Activated naive CD4-positive, alpha-beta T cell treated with anti-CD3 and anti-CD28 coated beads, Interleukin-2, amount 50 U/mL, for 24 hours (primary cell): ENCODE measurements around the gene GARIN5B.
A peak's percentile ranks its signal among the peaks of the same experiment; 100 is the strongest.

Experiments
- H3K27ac Mint-ChIP-seq: one replicate; pipeline ENCODE4 v1.8.0; 2021; ENCODE audit warnings: mild to moderate bottlenecking, mixed read lengths
- H3K27me3 Mint-ChIP-seq: one replicate; pipeline ENCODE4 v1.8.0; 2021; ENCODE audit warnings: mixed read lengths
- H3K36me3 Mint-ChIP-seq: one replicate; pipeline ENCODE4 v1.8.0; 2021; ENCODE audit warnings: mixed read lengths
- H3K4me1 Mint-ChIP-seq: one replicate; pipeline ENCODE4 v1.8.0; 2021; ENCODE audit warnings: mixed read lengths
- H3K4me3 Mint-ChIP-seq: one replicate; pipeline ENCODE4 v1.8.0; 2021; ENCODE audit warnings: mild to moderate bottlenecking, mixed read lengths
- H3K9me3 Mint-ChIP-seq: one replicate; pipeline ENCODE4 v1.8.0; 2021; ENCODE audit warnings: mixed read lengths

Gene GARIN5B

GRCh38 chr19:55392820-55393761 lies 30.0 kb upstream of the GARIN5B start:
- Mint-ChIP-seq H3K27me3 (no peaks in the 10 kb centered on the region), H3K4me3 (no peak overlapping the region), H3K36me3 (peaks cover 11% of the 10 kb centered on the region), H3K27ac (no peak overlapping the region), H3K9me3 (no peaks in the 10 kb centered on the region), H3K4me1 (peaks cover 26% of the 10 kb centered on the region)

DNA sequence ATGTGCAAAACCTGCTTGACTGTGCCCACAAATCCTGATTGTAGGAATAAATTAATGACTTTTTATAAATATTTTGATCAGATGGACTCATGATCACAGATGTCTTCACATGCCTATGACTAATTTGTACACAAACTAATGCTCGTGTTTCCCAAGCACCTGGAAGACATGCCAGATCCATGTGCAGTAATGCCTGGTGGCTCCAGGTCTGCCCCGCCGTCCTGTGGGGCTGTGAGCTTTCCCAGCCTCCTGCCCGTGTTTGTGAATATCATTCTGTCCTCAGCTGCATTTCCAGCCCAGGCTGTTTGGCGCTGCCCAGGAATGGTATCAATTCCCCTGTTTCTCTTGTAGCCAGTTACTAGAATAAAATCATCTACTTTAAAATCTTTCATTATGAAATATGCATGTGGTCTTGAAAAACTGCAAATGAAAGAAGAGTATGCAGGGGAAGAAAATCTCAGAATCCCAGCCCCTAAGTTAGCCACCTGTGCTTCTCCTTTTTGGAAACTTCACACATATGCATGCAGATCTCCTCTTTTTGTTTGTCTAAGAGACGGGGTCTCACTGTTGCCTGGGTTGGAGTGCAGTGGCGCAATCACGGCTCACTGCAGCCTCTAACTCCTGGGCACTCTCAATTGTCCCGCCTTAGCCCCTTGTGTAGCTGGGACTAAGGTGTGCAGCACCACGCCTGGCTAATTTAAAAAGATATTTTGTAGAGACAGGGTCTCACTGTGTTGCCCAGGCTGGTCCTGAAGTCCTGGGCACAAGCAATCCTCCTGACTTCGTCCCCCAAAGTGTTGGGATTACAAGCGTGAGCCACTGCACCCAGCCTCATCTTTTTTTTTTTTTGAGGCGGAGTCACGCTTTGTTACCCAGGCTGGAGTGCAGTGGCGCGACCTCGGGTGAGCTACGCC lies 28.9 kb upstream of the GARIN5B start:
- Mint-ChIP-seq H3K9me3 (no peaks in the 10 kb centered on the region), H3K36me3 (peaks cover 16% of the 10 kb centered on the region), H3K4me3 (no peak overlapping the region), H3K4me1 (peaks cover 30% of the 10 kb centered on the region), H3K27ac (no peak overlapping the region), H3K27me3 (no peaks in the 10 kb centered on the region)

GRCh38 chr19:55391191-55391670 lies 28.2 kb upstream of the GARIN5B start:
- H3K27ac Mint-ChIP-seq, result no peak overlapping the region
- no peaks in the 10 kb centered on the region for H3K27me3 Mint-ChIP-seq
- H3K36me3 Mint-ChIP-seq, result peaks cover 23% of the 10 kb centered on the region
- no peak overlapping the region for H3K4me3 Mint-ChIP-seq
- H3K9me3 Mint-ChIP-seq, result no peaks in the 10 kb centered on the region
- peaks cover 34% of the 10 kb centered on the region for H3K4me1 Mint-ChIP-seq

DNA sequence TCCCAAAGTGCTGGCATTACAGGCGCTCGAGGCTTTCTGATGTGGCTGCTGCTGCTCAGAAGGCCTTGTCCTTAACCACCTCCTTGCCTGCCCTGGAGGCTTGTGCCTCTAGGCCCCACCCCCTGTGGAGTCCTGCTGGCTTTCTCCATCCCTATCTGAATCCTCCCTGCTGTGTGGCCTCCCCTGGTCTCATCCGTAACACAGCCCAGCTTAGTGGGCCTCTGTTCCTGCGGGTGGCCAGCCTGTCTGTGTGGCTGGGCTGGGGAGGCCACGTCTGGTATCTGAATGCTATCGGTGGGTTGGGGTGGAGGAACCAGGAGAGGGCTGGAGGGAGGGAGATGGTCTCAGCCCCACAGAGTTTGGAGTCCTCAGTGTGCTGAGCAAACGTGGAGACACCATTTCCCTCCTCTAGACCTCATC lies 27.4 kb upstream of the GARIN5B start:
- Mint-ChIP-seq H3K9me3 (no peaks in the 10 kb centered on the region), H3K4me1 (peaks cover 34% of the 10 kb centered on the region), H3K36me3 (peaks cover 29% of the 10 kb centered on the region), H3K27ac (peak overlapping the region; percentile 78), H3K4me3 (peak overlapping the region; percentile 52), H3K27me3 (no peaks in the 10 kb centered on the region)

DNA sequence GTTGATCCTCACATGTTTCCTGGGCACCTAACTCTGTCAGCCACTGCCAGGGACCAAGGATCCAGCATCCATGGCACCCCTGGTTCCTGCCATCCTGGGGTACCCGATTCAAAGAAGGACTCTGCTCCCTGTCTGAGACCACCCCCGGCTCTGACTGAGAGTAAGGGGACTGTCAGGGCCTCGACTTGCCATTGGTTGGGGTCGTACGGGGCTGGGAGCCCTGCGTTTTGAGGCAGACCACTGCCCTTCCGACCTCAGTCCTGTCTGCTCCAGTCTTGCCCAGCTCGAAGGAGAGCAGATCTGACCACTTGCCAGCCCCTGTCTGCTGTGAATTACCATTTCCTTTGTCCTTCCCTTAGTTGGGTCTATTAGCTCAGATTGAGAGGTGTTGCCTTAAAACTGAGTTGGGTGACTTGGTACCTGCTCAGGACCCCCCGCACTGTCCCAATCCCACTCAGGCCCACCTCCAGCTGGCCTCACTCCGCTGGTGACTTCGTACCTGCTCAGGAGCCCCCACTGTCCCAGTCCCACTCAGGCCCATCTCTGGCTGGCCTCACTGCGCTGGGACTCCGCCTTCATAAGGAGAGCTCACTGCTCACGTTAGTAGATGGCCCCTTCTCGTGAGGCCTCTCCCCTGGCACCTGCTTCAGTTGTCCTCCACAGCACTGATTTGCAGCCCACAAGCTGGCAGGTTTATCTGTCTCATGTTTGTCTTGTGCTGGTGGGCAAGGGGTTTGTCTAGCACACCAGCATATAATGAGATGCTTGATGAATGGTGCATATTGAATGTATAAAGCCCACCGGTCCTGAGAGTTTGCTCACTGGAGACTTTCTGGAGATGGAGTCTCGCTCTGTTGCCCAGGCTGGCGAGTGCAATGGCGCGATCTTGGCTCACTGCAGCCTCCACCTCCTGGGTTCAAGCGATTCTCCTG lies 26.6 kb upstream of the GARIN5B start:
- Mint-ChIP-seq H3K4me1 (peaks cover 36% of the 10 kb centered on the region), H3K27me3 (no peaks in the 10 kb centered on the region), H3K4me3 (peak overlapping the region; percentile 70), H3K9me3 (no peaks in the 10 kb centered on the region), H3K36me3 (peaks cover 29% of the 10 kb centered on the region), H3K27ac (peak overlapping the region; percentile 80)

DNA sequence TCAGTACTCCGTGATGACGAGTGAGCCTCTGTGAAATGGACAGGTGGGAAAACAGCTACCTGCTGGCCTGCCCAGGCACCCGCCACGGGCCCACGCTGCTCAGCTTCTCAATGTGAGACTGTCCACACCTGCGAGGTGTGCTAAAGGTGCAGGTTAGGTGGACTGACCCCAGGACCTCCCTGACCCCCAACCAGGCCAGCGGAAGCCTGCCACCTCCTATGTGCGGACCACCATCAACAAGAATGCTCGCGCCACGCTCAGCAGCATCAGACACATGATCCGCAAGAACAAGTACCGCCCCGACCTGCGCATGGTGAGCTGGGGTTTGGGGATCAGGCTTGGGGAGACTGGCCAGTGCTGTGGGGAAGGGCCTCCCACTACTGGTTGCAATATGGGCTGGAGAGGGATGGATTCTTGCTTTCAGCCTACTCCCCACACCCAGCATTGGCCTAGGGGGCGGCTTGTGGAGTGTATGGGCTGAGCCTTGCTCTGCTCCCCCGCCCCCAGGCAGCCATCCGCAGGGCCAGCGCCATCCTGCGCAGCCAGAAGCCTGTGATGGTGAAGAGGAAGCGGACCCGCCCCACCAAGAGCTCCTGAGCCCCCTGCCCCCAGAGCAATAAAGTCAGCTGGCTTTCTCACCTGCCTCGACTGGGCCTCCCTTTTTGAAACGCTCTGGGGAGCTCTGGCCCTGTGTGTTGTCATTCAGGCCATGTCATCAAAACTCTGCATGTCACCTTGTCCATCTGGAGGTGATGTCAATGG lies 24.9 kb upstream of the GARIN5B start:
- H3K27me3 Mint-ChIP-seq, result no peaks in the 10 kb centered on the region
- H3K36me3 Mint-ChIP-seq, result peaks cover 29% of the 10 kb centered on the region
- no peaks in the 10 kb centered on the region for H3K9me3 Mint-ChIP-seq
- peak overlapping the region; percentile 98 for H3K4me3 Mint-ChIP-seq
- peaks cover 45% of the 10 kb centered on the region for H3K4me1 Mint-ChIP-seq
- H3K27ac Mint-ChIP-seq, result peak overlapping the region; percentile 100

- Mint-ChIP-seq H3K27ac (peak overlapping the region; percentile 100), H3K36me3 (peaks cover 29% of the 10 kb centered on the region), H3K9me3 (no peaks in the 10 kb centered on the region), H3K4me1 (peaks cover 57% of the 10 kb centered on the region), H3K27me3 (no peaks in the 10 kb centered on the region), H3K4me3 (peak overlapping the region; percentile 98)
Measured at GRCh38 chr19:55386493-55386971, 23.5 kb upstream of the GARIN5B start.

DNA sequence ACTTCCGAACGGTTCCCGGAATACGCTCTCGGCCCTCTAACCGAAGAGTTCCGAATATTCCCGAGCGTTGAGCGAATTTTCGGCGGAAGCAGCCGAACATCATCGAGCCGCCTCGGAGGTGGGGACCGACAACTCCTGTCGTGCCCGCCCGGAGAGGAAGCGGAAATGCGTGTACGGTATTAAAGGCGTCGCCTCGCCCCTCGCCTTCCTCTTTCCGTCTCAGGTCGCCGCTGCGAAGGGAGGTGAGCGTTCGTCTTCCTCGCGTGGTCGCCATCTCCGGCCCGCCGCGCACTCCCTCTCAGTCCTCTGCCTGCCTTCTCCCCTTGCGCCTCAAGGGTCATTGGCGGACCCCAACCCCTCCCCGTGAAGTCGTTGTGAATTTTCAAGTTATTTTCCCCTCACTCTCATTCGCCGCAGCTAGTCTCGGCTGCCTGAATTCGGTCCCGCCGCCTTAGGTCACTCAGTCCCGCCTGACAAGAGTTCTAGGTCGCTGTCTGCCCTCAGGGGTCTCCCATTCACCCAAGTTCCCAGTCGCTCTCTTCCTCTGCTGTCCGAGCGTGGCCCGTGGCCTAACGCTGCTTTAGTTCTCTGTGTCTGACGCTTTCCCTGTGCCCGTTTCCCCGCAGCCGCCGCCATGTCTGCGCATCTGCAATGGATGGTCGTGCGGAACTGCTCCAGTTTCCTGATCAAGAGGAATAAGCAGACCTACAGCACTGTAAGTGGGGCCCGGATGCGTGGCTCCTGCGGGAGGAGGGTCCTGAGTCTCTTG lies 22.8 kb upstream of the GARIN5B start, which contains the start of gene RPL28:
Gene RPL28, plus strand, starts transcription at position 209 of the 769 bp plus-strand sequence. Its CDS starts 426 bp downstream, at position 635.
- Mint-ChIP-seq H3K36me3 (peaks cover 31% of the 10 kb centered on the region), H3K4me3 (peak within 1 kb of the TSS; percentile 98), H3K9me3 (no peaks in the 10 kb centered on the region), H3K27ac (peak within 1 kb of the TSS; percentile 100), H3K27me3 (no peaks in the 10 kb centered on the region), H3K4me1 (peaks cover 58% of the 10 kb centered on the region)

DNA sequence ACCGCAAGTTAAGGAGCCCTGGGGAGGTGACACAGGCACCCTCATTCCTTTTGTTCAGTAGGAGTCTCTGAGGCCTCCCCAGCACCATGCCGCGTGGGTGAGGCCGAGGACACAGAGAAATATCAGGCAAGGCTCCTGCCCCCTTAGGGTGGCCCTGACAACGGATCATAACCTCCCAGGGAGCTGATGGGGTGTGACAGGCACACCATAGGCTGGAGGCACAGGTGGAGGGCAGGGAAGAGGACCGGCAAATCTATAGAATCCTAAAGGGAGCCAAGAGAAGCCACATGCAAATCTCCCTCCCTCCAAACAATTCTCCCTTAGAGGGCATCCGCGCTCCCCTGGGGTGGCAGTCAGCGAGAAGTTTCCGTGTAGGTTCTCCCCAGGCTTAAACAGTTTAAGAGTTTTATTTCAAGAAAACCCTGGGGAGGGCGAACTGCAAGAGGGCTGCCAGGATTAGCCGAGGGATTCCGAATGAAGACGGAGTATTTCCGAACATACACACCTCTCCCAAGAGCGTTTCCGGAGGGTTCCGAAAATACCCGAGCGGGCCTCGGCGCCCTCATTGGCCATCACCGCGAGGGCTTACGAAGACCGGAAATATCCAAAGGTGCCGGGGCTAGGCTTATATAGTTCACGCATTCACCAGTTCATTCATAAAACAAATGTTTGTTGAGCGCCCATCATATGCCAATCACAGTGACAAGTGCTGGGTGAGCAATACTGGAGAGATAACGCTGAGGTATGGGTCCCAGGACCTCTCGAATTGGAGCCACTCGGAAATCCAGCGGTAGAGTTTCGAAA lies 22.1 kb upstream of the GARIN5B start:
- H3K4me1 Mint-ChIP-seq, result peaks cover 51% of the 10 kb centered on the region

GRCh38 chr19:55384131-55384919 lies 21.3 kb upstream of the GARIN5B start, which contains the start of gene TMEM238:
TMEM238 (minus strand) TSS chr19:55384292; CDS start chr19:55384259, 33 bp downstream.
- peaks cover 43% of the 10 kb centered on the region for H3K4me1 Mint-ChIP-seq
- H3K36me3 Mint-ChIP-seq, result peaks cover 26% of the 10 kb centered on the region
- H3K9me3 Mint-ChIP-seq, result no peaks in the 10 kb centered on the region
- no peaks in the 10 kb centered on the region for H3K27me3 Mint-ChIP-seq
- H3K27ac Mint-ChIP-seq, result peak within 1 kb of the TSS; percentile 100
- peak within 1 kb of the TSS; percentile 98 for H3K4me3 Mint-ChIP-seq

More for the DNA sequence above, 22.1 kb upstream of the GARIN5B start:
- H3K36me3 Mint-ChIP-seq, result peaks cover 31% of the 10 kb centered on the region
- peak overlapping the region; percentile 98 for H3K4me3 Mint-ChIP-seq
- no peaks in the 10 kb centered on the region for H3K9me3 Mint-ChIP-seq
- H3K27ac Mint-ChIP-seq, result peak overlapping the region; percentile 100
- no peaks in the 10 kb centered on the region for H3K27me3 Mint-ChIP-seq

DNA sequence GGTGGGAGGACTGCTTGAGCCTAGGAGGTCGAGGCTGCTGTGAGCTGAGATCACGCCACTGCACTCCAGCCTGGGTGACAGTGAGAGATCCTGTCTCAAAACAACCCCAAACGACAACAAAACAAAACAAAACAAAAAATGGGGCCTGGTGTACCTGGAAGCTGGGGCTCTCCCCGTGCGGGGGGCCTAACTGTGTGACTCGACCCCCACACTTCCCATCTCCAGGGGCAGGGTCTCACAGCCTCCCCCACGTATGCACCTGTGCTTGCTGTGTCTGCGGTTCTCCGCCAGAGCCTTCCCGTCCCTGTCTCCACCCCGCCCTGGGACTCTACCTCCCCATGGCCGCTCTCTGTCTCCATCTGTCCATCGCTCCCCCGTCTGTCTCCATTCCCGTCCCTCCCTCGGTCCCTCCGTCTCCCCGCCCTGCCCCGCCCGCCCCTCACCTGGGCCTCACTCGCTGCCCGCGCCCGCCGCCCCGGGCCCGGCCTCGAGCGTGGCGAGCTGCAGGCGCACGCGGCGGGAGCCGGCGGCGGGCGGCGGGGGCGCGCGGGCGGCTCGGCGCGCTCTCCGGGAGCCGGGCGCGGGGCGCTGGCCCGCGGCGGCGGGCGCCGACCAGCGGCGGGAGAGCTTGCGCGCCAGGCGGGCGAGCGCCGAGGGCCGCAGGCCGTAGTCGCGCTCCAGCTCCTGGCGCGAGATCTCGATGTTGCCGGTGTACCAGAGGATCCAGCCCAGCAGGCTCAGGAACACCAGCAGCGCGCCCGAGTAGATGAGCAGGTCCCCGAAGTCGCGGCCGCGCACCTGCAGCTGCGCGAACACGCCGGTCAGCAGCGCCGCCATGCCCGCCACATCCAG lies 20.4 kb upstream of the GARIN5B start:
- Mint-ChIP-seq H3K36me3 (peaks cover 22% of the 10 kb centered on the region), H3K27me3 (no peaks in the 10 kb centered on the region), H3K4me1 (peaks cover 37% of the 10 kb centered on the region), H3K9me3 (no peaks in the 10 kb centered on the region), H3K27ac (peak overlapping the region; percentile 87), H3K4me3 (peak overlapping the region; percentile 89)
